ENCODE data around the gene SLCO4A1.
A peak's percentile ranks its signal among the peaks of the same experiment; 100 is the strongest.

SLCO4A1 gene

GRCh38 chr20:62618611-62619529 lies 23.4 kb upstream of the SLCO4A1 start:
- TF ChIP-seq, protein P1, sequence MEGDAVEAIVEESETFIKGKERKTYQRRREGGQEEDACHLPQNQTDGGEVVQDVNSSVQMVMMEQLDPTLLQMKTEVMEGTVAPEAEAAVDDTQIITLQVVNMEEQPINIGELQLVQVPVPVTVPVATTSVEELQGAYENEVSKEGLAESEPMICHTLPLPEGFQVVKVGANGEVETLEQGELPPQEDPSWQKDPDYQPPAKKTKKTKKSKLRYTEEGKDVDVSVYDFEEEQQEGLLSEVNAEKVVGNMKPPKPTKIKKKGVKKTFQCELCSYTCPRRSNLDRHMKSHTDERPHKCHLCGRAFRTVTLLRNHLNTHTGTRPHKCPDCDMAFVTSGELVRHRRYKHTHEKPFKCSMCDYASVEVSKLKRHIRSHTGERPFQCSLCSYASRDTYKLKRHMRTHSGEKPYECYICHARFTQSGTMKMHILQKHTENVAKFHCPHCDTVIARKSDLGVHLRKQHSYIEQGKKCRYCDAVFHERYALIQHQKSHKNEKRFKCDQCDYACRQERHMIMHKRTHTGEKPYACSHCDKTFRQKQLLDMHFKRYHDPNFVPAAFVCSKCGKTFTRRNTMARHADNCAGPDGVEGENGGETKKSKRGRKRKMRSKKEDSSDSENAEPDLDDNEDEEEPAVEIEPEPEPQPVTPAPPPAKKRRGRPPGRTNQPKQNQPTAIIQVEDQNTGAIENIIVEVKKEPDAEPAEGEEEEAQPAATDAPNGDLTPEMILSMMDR (conservative IDR thresholded peaks at IDR 0.05; ENCODE audit: low read depth, low read length), result no peak
- H3K4me3 ChIP-seq (ENCODE audit: low read length), result no peak overlapping the region
- DNase-seq (ENCODE audit: low read depth), result no peak

GRCh38 chr20:62620625-62621024 lies 21.7 kb upstream of the SLCO4A1 start:
- no peak for DNase-seq (ENCODE audit: low read depth)
- no peak overlapping the region for H3K4me3 ChIP-seq (ENCODE audit: low read length)
- TF ChIP-seq, protein P1 (conservative IDR thresholded peaks at IDR 0.05; ENCODE audit: low read depth, low read length), result no peak

GRCh38 chr20:62621251-62622110 lies 20.8 kb upstream of the SLCO4A1 start:
- no peak overlapping the region for H3K4me3 ChIP-seq (ENCODE audit: low read length)
- TF ChIP-seq, protein P1 (conservative IDR thresholded peaks at IDR 0.05; ENCODE audit: low read depth, low read length), result no peak
- DNase-seq (ENCODE audit: low read depth), result no peak

- no peak for DNase-seq (ENCODE audit: low read depth)
- TF ChIP-seq, protein P1 (conservative IDR thresholded peaks at IDR 0.05; ENCODE audit: low read depth, low read length), result no peak
- no peak overlapping the region for H3K4me3 ChIP-seq (ENCODE audit: low read length)
Observed at GRCh38 chr20:62622178-62622876, 20.0 kb upstream of the SLCO4A1 start.

DNA sequence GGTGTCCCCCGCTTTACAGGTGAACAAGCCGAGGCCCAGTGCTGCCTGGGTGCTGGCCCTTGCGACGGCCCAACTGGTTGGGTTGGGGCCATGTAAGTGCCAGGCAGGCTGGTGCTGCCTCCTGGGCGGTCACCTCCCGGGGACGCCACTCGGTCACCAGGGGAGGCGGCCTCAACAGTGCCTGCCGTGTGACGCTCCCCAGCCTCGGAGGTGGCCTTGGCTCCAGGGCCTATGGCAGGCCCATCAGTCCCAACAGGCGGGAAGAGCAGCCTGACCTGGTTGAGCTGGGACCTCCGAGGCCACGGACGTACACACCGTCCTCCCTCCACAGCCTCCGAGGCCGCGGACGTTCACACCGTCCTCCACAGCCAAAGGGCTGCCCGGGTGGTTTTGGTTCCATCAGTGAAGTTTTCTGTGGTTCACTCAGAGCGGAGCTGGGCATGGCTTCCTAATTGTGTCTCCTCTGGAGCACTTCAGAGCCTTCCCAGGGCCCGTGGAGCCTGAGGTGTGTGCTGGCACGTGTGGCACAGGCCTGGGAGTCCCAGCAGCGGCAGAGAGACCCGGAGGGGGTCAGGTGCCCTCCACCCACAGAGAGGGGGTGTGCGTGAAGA lies 19.3 kb upstream of the SLCO4A1 start:
- no peak overlapping the region for H3K4me3 ChIP-seq (ENCODE audit: low read length)
- TF ChIP-seq, protein P1 (conservative IDR thresholded peaks at IDR 0.05; ENCODE audit: low read depth, low read length), result no peak
- no peak for DNase-seq (ENCODE audit: low read depth)

DNA sequence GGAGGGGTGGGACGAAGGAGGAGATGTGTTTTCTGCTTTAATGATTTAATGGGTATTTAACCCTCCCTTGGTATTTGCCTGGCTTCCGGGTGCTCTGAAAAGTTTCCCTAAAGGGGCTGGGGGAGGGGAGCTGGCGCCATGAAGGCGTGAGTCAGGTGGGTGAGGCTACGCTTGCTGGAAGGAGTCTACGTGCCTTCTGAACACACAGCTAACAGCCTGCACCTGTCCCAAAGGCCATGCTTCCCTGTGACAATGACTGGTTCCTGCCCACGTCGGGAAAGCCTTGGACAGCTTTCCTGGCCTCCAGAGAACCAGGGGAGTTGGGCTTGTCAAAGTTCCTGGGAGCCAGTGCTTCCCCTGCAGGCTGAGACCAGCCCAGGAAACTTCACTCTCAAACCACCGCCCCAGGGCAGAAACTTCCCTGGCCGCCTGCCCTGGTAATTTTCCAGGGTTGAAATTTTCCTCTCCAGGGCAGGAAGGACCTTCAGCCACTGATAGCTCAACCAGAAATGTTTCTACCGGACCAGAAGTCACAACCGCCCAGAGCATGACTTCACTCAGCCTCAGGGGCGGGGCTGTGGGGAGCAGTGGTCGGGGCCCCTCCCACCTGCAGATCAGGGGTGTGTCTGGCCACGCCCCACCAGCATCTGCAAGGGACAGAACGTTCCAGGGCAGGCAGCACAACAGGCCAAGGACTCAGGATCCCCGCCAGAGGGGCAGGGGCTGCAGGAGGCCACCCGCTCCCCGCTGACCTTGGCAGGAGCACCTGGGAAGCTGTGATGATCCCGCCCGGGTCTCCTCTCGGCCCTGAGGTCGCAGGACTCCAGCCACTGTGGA lies 18.6 kb upstream of the SLCO4A1 start:
- TF ChIP-seq, protein P1 (conservative IDR thresholded peaks at IDR 0.05; ENCODE audit: low read depth, low read length), result no peak
- peak; percentile 74 for DNase-seq (ENCODE audit: low read depth)
- H3K4me3 ChIP-seq (ENCODE audit: low read length), result peak overlapping the region; percentile 18
